Pulmonary artery endothelial cell (primary cell): ENCODE results near the gene PAM. TPM values are rescaled to one million over a fixed set of nuclear protein-coding genes. Genes with fewer than 3 reads are reported as not detected.

Experiments used
- DNase-seq: peaks from one replicate; pipeline ENCODE4 v3.0.0-alpha.2; 2011; ENCODE audit warnings: low read depth, low spot score
- total RNA-seq: library from RNA; depleted of rRNA; stranded (reverse); fragments of >200 nt; gene quantifications from 2 replicates; pipeline ENCODE4 v1.2.3, GENCODE V29; 2014

Gene PAM
- total RNA-seq, 1 donor from 2014 or later, result 229 TPM

GRCh38 chr5:102858221-102858620 is 103.1 kb downstream of the PAM start:
- no peak for DNase-seq

GRCh38 chr5:102858808-102859207 is 103.7 kb downstream of the PAM start:
- DNase-seq, result no peak

GRCh38 chr5:102860035-102860434 is 104.9 kb downstream of the PAM start:
- DNase-seq, result no peak

GRCh38 chr5:102863058-102863457 is 108.0 kb downstream of the PAM start:
- no peak for DNase-seq

- peak; percentile 47 for DNase-seq
Observed at GRCh38 chr5:102863764-102864560, 108.9 kb downstream of the PAM start.

- no peak for DNase-seq
Observed at GRCh38 chr5:102865171-102865509, 110.0 kb downstream of the PAM start.

GRCh38 chr5:102865510-102866236 is 110.6 kb downstream of the PAM start:
- peak; percentile 45 for DNase-seq

GRCh38 chr5:102866237-102866600 is 111.1 kb downstream of the PAM start:
- no peak for DNase-seq

- no peak for DNase-seq
Observed at GRCh38 chr5:102867992-102868662, 113.0 kb downstream of the PAM start.

- no peak for DNase-seq
Observed at GRCh38 chr5:102869230-102869629, 114.1 kb downstream of the PAM start.

GRCh38 chr5:102873379-102873932 is 118.4 kb downstream of the PAM start:
- no peak for DNase-seq

- no peak for DNase-seq
Observed at GRCh38 chr5:102874054-102874453, 118.9 kb downstream of the PAM start.

GRCh38 chr5:102875721-102876123 is 120.6 kb downstream of the PAM start:
- no peak for DNase-seq

GRCh38 chr5:102876610-102877009 is 121.5 kb downstream of the PAM start:
- DNase-seq, result no peak

GRCh38 chr5:102879741-102880140 is 124.6 kb downstream of the PAM start:
- DNase-seq, result no peak

- DNase-seq, result no peak
Observed at GRCh38 chr5:102886586-102886985, 131.5 kb downstream of the PAM start.

- no peak for DNase-seq
Observed at GRCh38 chr5:102888483-102888882, 133.4 kb downstream of the PAM start.

- no peak for DNase-seq
Observed at GRCh38 chr5:102889033-102889432, 133.9 kb downstream of the PAM start.

- DNase-seq, result no peak
Observed at GRCh38 chr5:102890133-102890532, 135.0 kb downstream of the PAM start.

- DNase-seq, result no peak
Observed at GRCh38 chr5:102891175-102891574, 136.1 kb downstream of the PAM start.

- no peak for DNase-seq
Observed at GRCh38 chr5:102893942-102894341, 138.8 kb downstream of the PAM start.

- DNase-seq, result no peak
Observed at GRCh38 chr5:102895234-102895633, 140.1 kb downstream of the PAM start.
